Neural progenitor cell (in vitro differentiated cells): ENCODE measurements around the gene ATP6V1G1. TPM values are rescaled to one million over a fixed set of nuclear protein-coding genes. Genes with fewer than 3 reads are reported as not detected.
A peak's percentile ranks its signal among the peaks of the same experiment; 100 is the strongest.

ENCODE experiments used
- DNase-seq: peaks from one replicate; pipeline ENCODE4 v3.0.0-alpha.2; 2016; ENCODE audit warnings: low spot score
- H2AFZ ChIP-seq: fragments of 200-600 bp; sonication (generic); replicated peaks from 2 replicates; pipeline ENCODE4 v1.6.1; 2016; ENCODE audit warnings: antibody characterized with exemption
- H3F3A ChIP-seq: fragments of 200-600 bp; sonication (generic); 2 replicates; pipeline ENCODE4 v1.6.1; 2016; ENCODE audit warnings: antibody characterized with exemption, low read depth
- H3K27ac ChIP-seq: fragments of 200-600 bp; sonication (generic); 2 replicates; pipeline ENCODE4 v1.5.1; 2016; ENCODE audit warnings: mild to moderate bottlenecking
- H3K27me3 ChIP-seq: fragments of 200-600 bp; sonication (generic); 2 replicates; pipeline ENCODE4 v1.6.1; 2016; ENCODE audit warnings: mild to moderate bottlenecking, moderate library complexity
- H3K36me3 ChIP-seq: fragments of 200-600 bp; sonication (generic); 2 replicates; pipeline ENCODE4 v1.5.1; 2016
- H3K4me1 ChIP-seq: fragments of 200-600 bp; sonication (generic); 2 replicates; pipeline ENCODE4 v1.6.1; 2016; ENCODE audit warnings: mixed run types
- H3K4me2 ChIP-seq: fragments of 200-600 bp; sonication (generic); 2 replicates; pipeline ENCODE4 v1.6.1; 2016
- H3K4me3 ChIP-seq: fragments of 200-600 bp; sonication (generic); 2 replicates; pipeline ENCODE4 v1.5.1; 2016
- H3K79me2 ChIP-seq: fragments of 200-600 bp; sonication (generic); 2 replicates; pipeline ENCODE4 v1.6.1; 2016; ENCODE audit warnings: low read depth
- H3K9ac ChIP-seq: fragments of 200-600 bp; sonication (generic); 2 replicates; pipeline ENCODE4 v1.6.1; 2016
- H3K9me3 ChIP-seq: fragments of 200-600 bp; sonication (generic); 2 replicates; pipeline ENCODE4 v1.5.1; 2016; ENCODE audit warnings: low read depth
- H4K20me1 ChIP-seq: fragments of 200-600 bp; sonication (generic); 2 replicates; pipeline ENCODE4 v1.6.1; 2016; ENCODE audit warnings: low read depth
- H3K27ac Mint-ChIP-seq: 3 replicates; pipeline ENCODE4 v1.8.0; 2021; ENCODE audit warnings: mixed read lengths
- H3K27me3 Mint-ChIP-seq: 2 replicates; pipeline ENCODE4 v1.8.0; 2022; ENCODE audit warnings: low read depth, mild to moderate bottlenecking, inconsistent platforms, moderate library complexity, mixed read lengths; ENCODE audit not compliant: insufficient read depth
- H3K36me3 Mint-ChIP-seq: 3 replicates; pipeline ENCODE4 v1.8.0; 2021; ENCODE audit warnings: mixed read lengths
- H3K4me1 Mint-ChIP-seq: 3 replicates; pipeline ENCODE4 v1.8.0; 2021; ENCODE audit warnings: mixed read lengths
- H3K4me3 Mint-ChIP-seq: 3 replicates; pipeline ENCODE4 v1.8.0; 2021; ENCODE audit warnings: mild to moderate bottlenecking, moderate library complexity, mixed read lengths
- H3K9me3 Mint-ChIP-seq: 3 replicates; pipeline ENCODE4 v1.8.0; 2020; ENCODE audit warnings: mixed read lengths
- EZH2 ChIP-seq: fragments of 200-600 bp; sonication (generic); IDR thresholded peaks from 2 replicates; pipeline ENCODE4 v1.6.1; 2017; ENCODE audit warnings: antibody characterized with exemption, mild to moderate bottlenecking, moderate library complexity
- EZH2phosphoT487 ChIP-seq: fragments of 200-600 bp; sonication (generic); IDR thresholded peaks from 2 replicates; pipeline ENCODE4 v1.6.1; 2017; ENCODE audit warnings: antibody characterized with exemption
- total RNA-seq: library from RNA; depleted of rRNA; stranded (reverse); fragments of >200 nt; gene quantifications from 2 replicates; pipeline ENCODE4 v1.2.3, GENCODE V29; 2015; ENCODE audit warnings: low replicate concordance
- TF ChIP-seq, protein P1 (sequence below): fragments of 200-600 bp; sonication (generic); IDR thresholded peaks from 2 replicates; pipeline ENCODE4 v1.5.1; 2017; ENCODE audit warnings: antibody characterized with exemption, mild to moderate bottlenecking

Gene ATP6V1G1
- total RNA-seq, 1 donor from 2014 or later = 253 TPM

DNA sequence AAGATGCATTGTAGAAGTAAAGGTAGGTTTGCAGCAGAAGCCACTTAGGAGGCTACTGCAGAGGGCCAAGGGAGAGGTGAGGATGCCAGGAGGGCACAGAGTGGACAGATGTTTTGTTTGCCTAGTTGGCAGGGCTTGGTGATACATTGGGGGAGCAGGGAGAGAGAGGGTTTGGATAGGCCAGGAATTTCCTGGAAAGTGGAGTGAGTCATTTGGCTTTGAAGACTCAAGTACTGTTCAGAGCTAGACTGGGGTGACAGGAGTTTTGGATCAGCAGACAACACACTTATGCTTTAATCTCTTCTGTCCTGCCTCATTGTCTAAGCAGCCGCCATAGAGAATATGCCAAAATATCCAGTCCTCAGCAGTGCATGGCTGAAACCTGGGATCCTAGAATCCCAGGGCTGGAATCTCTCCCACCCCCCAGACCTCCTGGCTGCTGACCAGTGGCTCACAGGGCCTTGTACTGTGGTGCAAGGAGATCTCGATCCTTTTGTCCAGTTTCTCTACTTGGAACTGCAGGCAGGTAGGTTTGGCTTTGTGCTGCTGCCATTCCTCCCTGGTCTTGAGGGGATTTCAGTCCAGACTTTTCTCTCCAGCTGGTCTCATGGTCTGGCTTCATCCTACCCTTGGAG lies 34.5 kb downstream of the ATP6V1G1 start:
- Histone ChIP-seq H3F3A (no peaks in the 10 kb centered on the region), H3K4me2 (no peak overlapping the region), H3K79me2 (no peaks in the 10 kb centered on the region), H4K20me1 (no peaks in the 10 kb centered on the region), H3K4me3 (no peak overlapping the region), H3K9ac (no peak overlapping the region), H3K27ac (no peak overlapping the region), H3K4me1 (no peaks in the 10 kb centered on the region), H3K9me3 (no peaks in the 10 kb centered on the region), H2AFZ (no peak overlapping the region), H3K36me3 (no peaks in the 10 kb centered on the region), H3K27me3 (no peaks in the 10 kb centered on the region)
- Mint-ChIP-seq H3K4me3 (no peak overlapping the region), H3K36me3 (no peaks in the 10 kb centered on the region), H3K27me3 (no peaks in the 10 kb centered on the region), H3K9me3 (no peaks in the 10 kb centered on the region), H3K4me1 (no peaks in the 10 kb centered on the region), H3K27ac (no peak overlapping the region)
- no peak for DNase-seq
- TF ChIP-seq, protein P1, sequence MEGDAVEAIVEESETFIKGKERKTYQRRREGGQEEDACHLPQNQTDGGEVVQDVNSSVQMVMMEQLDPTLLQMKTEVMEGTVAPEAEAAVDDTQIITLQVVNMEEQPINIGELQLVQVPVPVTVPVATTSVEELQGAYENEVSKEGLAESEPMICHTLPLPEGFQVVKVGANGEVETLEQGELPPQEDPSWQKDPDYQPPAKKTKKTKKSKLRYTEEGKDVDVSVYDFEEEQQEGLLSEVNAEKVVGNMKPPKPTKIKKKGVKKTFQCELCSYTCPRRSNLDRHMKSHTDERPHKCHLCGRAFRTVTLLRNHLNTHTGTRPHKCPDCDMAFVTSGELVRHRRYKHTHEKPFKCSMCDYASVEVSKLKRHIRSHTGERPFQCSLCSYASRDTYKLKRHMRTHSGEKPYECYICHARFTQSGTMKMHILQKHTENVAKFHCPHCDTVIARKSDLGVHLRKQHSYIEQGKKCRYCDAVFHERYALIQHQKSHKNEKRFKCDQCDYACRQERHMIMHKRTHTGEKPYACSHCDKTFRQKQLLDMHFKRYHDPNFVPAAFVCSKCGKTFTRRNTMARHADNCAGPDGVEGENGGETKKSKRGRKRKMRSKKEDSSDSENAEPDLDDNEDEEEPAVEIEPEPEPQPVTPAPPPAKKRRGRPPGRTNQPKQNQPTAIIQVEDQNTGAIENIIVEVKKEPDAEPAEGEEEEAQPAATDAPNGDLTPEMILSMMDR = no peak
- no peak for TF ChIP-seq EZH2phosphoT487

DNA sequence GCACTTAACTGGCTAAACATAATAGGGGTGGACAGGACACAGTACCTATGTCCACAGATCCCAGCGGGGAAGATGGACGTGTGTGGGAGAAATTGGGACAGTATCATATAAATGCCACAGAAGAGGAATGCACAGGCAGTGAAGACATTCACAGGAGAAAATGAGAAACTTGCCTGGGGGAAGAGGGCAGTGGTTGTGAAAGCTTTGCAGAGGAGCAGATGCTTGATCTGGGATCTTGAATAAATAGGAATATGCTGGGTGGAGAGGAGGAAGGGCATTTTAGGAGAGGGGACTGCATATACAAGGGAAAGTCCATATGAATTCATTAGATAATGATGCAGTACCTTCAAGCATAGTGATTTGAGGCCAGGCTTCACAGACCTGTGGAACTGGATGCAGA lies 37.1 kb downstream of the ATP6V1G1 start:
- TF ChIP-seq, protein P1 = no peak
- TF ChIP-seq EZH2 = no peak
- no peak for TF ChIP-seq EZH2phosphoT487
- no peaks in the 10 kb centered on the region for H3K9me3 Mint-ChIP-seq

DNA sequence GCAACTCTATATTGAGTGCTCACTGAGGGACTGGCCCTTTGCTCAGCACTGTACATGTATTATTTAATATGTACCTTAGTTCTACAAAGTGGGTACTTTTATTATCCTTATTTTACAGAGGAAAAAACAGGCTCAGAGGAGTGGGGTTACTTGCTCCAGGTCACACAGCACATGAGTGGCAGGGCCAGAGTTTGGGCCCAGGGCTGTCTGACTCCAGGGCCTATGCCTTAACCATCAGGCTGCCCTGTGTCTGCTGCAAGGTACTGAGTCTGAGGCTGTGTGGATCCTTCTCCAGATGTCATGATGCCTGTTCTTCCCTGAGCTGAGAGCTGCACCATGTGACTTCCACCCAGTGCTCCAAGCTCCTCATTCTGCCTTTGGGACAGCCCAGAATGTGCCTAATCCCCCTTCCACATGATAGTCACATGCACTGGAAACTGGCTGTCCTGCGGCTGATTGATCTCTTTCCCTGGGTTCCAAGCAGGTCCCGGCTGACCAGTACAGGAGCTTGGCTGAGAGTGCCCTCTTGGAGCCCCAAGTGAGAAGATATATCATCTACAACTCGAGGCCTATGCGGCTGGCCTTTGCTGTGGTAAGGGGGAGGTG lies 38.9 kb downstream of the ATP6V1G1 start:
- no peak for DNase-seq
- Histone ChIP-seq H3K9me3 (no peaks in the 10 kb centered on the region), H3K4me3 (no peak overlapping the region), H3K4me2 (no peak overlapping the region), H3K27me3 (no peaks in the 10 kb centered on the region), H3K36me3 (no peaks in the 10 kb centered on the region), H2AFZ (no peak overlapping the region), H3K4me1 (no peaks in the 10 kb centered on the region), H3K27ac (no peak overlapping the region), H3K9ac (no peak overlapping the region), H3F3A (no peaks in the 10 kb centered on the region), H3K79me2 (no peaks in the 10 kb centered on the region), H4K20me1 (no peaks in the 10 kb centered on the region)
- H3K9me3 Mint-ChIP-seq = no peaks in the 10 kb centered on the region
- no peak for TF ChIP-seq EZH2phosphoT487
- no peak for TF ChIP-seq EZH2
- TF ChIP-seq, protein P1 = no peak
- no peaks in the 10 kb centered on the region for H3K4me1 Mint-ChIP-seq
- H3K27me3 Mint-ChIP-seq = no peaks in the 10 kb centered on the region
- H3K27ac Mint-ChIP-seq = peak overlapping the region; percentile 31
- H3K4me3 Mint-ChIP-seq = no peak overlapping the region
- H3K36me3 Mint-ChIP-seq = no peaks in the 10 kb centered on the region

More for the DNA sequence above, 37.1 kb downstream of the ATP6V1G1 start:
- Mint-ChIP-seq H3K4me3 (no peak overlapping the region), H3K27me3 (no peaks in the 10 kb centered on the region), H3K27ac (no peak overlapping the region), H3K4me1 (no peaks in the 10 kb centered on the region), H3K36me3 (no peaks in the 10 kb centered on the region)
- DNase-seq = no peak
- H3K9me3 ChIP-seq = no peaks in the 10 kb centered on the region
- H3K79me2 ChIP-seq = no peaks in the 10 kb centered on the region
- H3F3A ChIP-seq = no peaks in the 10 kb centered on the region
- no peak overlapping the region for H3K27ac ChIP-seq
- H4K20me1 ChIP-seq = no peaks in the 10 kb centered on the region
- H3K4me2 ChIP-seq = no peak overlapping the region
- no peak overlapping the region for H2AFZ ChIP-seq
- H3K4me1 ChIP-seq = no peaks in the 10 kb centered on the region
- no peak overlapping the region for H3K4me3 ChIP-seq
- H3K9ac ChIP-seq = no peak overlapping the region
- no peaks in the 10 kb centered on the region for H3K27me3 ChIP-seq
- H3K36me3 ChIP-seq = no peaks in the 10 kb centered on the region
